Neuron (in vitro differentiated cells): ENCODE data around the gene NFIX.
"Not testable (repeated sequence)": the region's sequence is repeated elsewhere in the genome, so short reads cannot be mapped to it uniquely, and the experiment has no call there.

Experiments
- H2AFZ ChIP-seq: one replicate; pipeline ENCODE4 v1.6.1; 2013; ENCODE audit warnings: low read depth, mild to moderate bottlenecking, inconsistent platforms, low read length, moderate library complexity
- H3K27me3 ChIP-seq: one replicate; pipeline ENCODE4 v1.6.1; 2013; ENCODE audit warnings: low read length; ENCODE audit not compliant: insufficient read depth
- H3K36me3 ChIP-seq: one replicate; pipeline ENCODE4 v1.6.1; 2013; ENCODE audit warnings: low read length; ENCODE audit not compliant: insufficient read depth
- H3K4me1 ChIP-seq: one replicate; pipeline ENCODE4 v1.6.1; 2013; ENCODE audit warnings: low read length; ENCODE audit not compliant: insufficient read depth
- H3K4me3 ChIP-seq: 2 replicates; pipeline ENCODE4 v1.5.1; 2013; ENCODE audit warnings: mild to moderate bottlenecking, low read length, moderate library complexity
- H3K9me3 ChIP-seq: one replicate; pipeline ENCODE4 v1.6.1; 2013; ENCODE audit warnings: low read length

NFIX gene

GRCh38 chr19:12970070-12970820 lies 25.0 kb upstream of the NFIX start:
- H3K9me3 ChIP-seq: no peaks in the 10 kb centered on the region
- H3K4me3 ChIP-seq: no peak overlapping the region
- H3K27me3 ChIP-seq: peaks cover 14% of the 10 kb centered on the region
- H3K4me1 ChIP-seq: peaks cover 4% of the 10 kb centered on the region
- no peak overlapping the region for H2AFZ ChIP-seq
- H3K36me3 ChIP-seq: no peaks in the 10 kb centered on the region

DNA sequence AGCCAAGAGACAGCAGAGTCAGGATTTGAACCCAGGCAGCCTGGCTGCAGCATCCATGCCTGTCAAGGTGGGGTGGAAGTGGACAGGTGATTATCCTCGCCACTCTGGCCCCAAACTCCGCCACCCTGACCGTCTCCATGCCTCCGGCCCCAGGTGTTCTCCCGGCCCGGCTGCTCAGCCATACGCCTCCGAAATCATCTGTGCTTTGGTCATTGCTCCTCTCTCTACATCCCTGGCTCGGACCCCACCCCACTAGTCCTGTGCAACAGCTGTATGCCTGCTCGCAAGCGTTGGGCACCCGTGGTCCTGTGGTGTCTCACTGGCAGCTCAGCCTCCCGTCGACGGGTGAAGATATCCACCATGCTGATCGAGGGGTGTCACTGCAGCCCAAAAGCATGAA lies 22.0 kb upstream of the NFIX start:
- no peaks in the 10 kb centered on the region for H3K9me3 ChIP-seq
- peaks cover 4% of the 10 kb centered on the region for H3K4me1 ChIP-seq
- H3K27me3 ChIP-seq: peaks cover 18% of the 10 kb centered on the region
- H3K4me3 ChIP-seq: no peak overlapping the region
- no peaks in the 10 kb centered on the region for H3K36me3 ChIP-seq
- H2AFZ ChIP-seq: no peak overlapping the region

- Histone ChIP-seq H3K4me3 (no peak overlapping the region), H3K4me1 (peaks cover 1% of the 10 kb centered on the region), H3K27me3 (peaks cover 18% of the 10 kb centered on the region), H3K36me3 (no peaks in the 10 kb centered on the region), H3K9me3 (no peaks in the 10 kb centered on the region), H2AFZ (no peak overlapping the region)
Measured at GRCh38 chr19:12974301-12975220, 20.7 kb upstream of the NFIX start.

- H3K36me3 ChIP-seq: no peaks in the 10 kb centered on the region
- no peak overlapping the region for H3K4me3 ChIP-seq
- H2AFZ ChIP-seq: no peak overlapping the region
- H3K27me3 ChIP-seq: peaks cover 18% of the 10 kb centered on the region
- H3K4me1 ChIP-seq: no peaks in the 10 kb centered on the region
- no peaks in the 10 kb centered on the region for H3K9me3 ChIP-seq
Measured at GRCh38 chr19:12975221-12975741, 20.0 kb upstream of the NFIX start.

DNA sequence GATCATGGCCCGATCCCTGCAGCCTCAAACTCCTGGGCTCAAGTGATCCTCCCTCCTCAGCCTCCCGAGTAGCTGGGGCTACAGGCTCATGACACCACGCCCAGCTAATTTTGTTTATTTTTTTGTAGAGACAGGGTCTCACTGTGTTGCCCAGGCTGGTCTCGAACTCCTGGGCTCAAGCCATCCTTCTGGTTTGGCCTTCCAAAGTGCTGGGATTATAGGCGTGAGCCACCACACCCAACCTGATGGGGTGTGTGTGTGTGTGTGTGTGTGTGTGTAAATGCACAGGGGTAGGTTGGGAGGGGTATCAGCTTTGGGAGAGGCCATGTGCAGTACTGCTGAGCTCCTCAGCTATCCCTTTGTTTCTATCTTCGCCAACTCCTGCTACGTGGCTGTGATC lies 19.2 kb upstream of the NFIX start:
- H2AFZ ChIP-seq, H3K4me3 ChIP-seq, H3K36me3 ChIP-seq, H3K4me1 ChIP-seq, H3K9me3 ChIP-seq: not testable (repeated sequence)
- H3K27me3 ChIP-seq: peaks cover 18% of the 10 kb centered on the region

DNA sequence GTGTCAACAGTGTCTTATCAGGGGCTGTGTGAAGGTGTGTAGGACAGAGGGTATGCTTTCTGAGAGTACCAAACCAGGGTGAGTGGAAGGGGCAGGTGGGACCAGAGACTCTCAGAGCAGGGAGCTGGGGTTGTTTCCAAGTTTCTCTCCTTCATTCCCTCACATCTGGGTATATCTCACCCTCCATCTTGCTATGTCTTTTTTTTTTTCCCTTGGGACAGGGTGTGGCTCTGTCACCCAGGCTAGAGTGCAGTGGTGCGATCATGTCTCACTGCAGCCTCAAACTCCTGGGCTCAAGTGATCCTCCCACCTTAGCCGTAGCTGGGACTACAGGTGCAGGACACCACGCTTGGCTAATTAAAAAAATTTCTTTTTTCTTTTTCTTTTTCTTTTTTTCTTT lies 15.3 kb upstream of the NFIX start:
- Histone ChIP-seq H3K27me3 (peaks cover 17% of the 10 kb centered on the region), H3K4me3 (no peak overlapping the region), H3K4me1 (peaks cover 6% of the 10 kb centered on the region), H3K9me3 (no peaks in the 10 kb centered on the region), H3K36me3 (no peaks in the 10 kb centered on the region), H2AFZ (no peak overlapping the region)

DNA sequence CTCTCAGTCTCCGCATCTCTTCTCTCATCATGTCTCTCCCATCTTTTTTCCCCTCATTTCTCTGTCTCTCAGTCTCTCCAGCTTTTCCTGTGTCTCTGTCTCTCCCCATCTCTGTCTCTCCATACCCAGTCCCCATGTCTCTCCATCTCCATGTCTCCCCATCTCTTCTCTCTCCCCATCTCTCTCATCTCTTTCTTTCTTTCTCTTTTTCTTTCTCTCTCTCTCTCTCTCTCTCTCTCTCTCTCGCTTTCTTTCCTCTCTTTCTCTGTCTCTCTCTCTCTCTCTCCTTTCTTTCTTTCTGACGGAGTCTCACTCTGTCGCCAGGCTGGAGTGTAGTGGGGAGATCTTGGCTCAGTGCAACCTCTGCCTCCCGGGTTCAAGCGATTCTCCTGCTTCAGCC lies 12.6 kb upstream of the NFIX start:
- Histone ChIP-seq H3K9me3 (no peaks in the 10 kb centered on the region), H3K4me3 (no peak overlapping the region), H2AFZ (no peak overlapping the region), H3K36me3 (no peaks in the 10 kb centered on the region), H3K27me3 (peaks cover 31% of the 10 kb centered on the region), H3K4me1 (peaks cover 11% of the 10 kb centered on the region)

- Histone ChIP-seq H2AFZ (no peak overlapping the region), H3K27me3 (peaks cover 35% of the 10 kb centered on the region), H3K4me1 (peaks cover 11% of the 10 kb centered on the region), H3K36me3 (no peaks in the 10 kb centered on the region), H3K9me3 (no peaks in the 10 kb centered on the region), H3K4me3 (no peak overlapping the region)
Measured at GRCh38 chr19:12983091-12983490, 12.2 kb upstream of the NFIX start.

DNA sequence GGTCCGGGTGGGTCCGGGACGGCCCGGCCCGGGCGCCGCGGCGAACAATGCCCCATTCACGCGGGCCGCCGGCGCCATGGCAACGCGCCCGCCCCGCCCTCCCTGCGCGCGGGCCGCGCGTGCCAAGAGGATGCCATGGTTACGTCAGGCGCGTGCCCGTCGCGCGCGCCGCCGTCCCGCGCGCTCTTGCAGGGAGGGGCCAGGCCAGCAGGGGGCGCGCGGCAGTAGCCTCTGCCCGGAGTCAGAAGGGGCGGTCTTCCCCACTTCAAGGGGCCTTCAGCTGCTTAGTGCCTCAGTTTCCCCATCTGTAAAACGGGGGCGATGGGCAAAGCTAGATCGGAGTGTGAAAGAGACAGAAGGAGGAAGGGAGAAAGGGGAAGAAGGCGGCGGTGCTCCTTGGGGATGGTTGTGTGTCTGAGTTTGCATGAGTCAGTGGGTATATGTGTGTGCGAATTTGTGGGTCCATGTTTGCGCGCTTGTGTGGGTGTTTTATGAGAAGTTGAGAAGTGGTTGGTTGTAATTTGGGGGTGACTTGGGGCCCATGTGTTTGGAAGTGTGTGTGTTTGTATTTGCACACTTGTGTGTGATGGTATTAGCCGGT lies 11.6 kb upstream of the NFIX start:
- no peaks in the 10 kb centered on the region for H3K36me3 ChIP-seq
- no peak overlapping the region for H2AFZ ChIP-seq
- no peak overlapping the region for H3K4me3 ChIP-seq
- no peaks in the 10 kb centered on the region for H3K9me3 ChIP-seq
- H3K4me1 ChIP-seq: peaks cover 11% of the 10 kb centered on the region
- peaks cover 40% of the 10 kb centered on the region for H3K27me3 ChIP-seq

DNA sequence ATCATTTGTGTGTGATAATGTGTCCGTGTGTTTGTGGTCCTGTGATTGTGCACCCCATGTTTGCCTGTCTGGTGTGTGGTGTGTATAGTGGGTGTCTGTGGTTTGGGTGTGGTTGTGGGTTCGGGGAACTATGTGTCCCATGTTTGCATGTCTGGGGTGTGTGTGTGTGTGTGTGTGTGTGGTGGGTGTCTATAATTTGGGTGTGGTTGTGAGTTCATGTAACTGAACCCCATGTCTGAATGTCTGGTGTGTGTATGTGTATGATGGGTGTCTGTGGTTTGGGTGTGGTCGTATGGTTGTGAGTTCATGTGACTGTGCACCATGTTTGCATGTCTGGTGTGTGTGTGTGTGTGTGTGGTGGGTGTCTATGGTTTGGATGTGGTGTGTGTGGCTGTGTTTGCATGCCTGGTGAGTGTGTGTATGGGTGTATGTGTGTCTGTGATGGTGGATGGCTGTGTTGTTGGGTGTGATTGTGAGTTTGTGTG lies 11.1 kb upstream of the NFIX start:
- peaks cover 11% of the 10 kb centered on the region for H3K4me1 ChIP-seq
- H3K9me3 ChIP-seq: no peaks in the 10 kb centered on the region
- H3K36me3 ChIP-seq: no peaks in the 10 kb centered on the region
- no peak overlapping the region for H2AFZ ChIP-seq
- H3K27me3 ChIP-seq: peaks cover 40% of the 10 kb centered on the region
- H3K4me3 ChIP-seq: no peak overlapping the region

DNA sequence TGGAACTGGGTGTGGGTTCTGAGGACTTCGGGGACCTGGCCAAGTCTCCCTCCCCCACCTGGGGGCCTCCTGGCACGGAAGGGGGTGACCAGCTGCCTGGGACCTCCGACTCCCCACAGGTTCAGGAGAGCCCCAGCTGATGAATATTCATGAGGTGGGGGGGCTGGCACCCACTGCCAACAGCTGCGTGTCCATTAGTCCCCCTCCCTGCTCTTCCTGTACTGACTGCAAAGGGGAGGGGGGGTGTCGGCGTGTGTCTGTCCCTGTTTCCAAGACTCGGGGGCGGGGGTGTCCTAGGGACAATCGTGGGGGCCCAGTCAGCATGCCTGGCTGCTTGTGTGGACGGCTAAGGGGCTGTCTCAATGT lies 10.6 kb upstream of the NFIX start:
- no peak overlapping the region for H3K4me3 ChIP-seq
- H3K9me3 ChIP-seq: no peaks in the 10 kb centered on the region
- no peak overlapping the region for H2AFZ ChIP-seq
- H3K27me3 ChIP-seq: peaks cover 40% of the 10 kb centered on the region
- H3K4me1 ChIP-seq: peaks cover 11% of the 10 kb centered on the region
- H3K36me3 ChIP-seq: no peaks in the 10 kb centered on the region

DNA sequence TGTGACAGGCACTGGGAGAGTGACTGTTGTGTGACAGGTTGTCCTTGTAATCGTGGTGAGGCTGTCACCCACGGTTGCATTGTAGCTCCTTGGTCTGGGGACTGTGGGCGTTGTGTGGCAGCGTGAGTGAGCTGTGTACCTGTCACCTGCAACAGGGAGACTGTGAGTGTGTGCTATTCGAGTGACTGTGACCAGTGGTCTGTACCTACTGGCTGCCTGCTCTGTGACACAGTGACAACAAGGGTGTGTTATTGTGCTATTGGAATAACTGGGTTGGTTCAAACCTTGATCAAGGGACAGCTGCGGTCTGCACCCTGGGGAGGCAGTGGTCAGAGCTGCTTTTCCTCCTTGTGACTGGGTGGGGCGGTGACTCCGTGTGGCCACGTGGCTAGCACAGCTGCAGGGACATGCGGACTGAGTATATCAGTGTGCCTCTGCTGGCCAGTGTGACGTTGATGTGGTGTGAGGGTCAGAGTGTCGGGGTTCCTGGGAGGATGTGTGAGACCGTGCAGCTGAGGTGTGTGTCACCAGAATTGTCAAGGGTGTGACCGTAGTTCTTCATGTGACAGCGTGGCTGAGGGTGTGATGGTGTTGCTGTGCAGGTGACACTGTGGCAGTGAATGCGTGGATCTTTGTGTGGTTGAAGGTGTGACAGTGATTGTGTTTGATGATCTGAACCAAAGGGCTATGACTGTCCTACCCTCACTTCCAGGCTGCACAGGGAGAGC lies 10.1 kb upstream of the NFIX start:
- Histone ChIP-seq H3K4me3 (no peak overlapping the region), H3K4me1 (peaks cover 11% of the 10 kb centered on the region), H3K36me3 (no peaks in the 10 kb centered on the region), H3K9me3 (no peaks in the 10 kb centered on the region), H2AFZ (no peak overlapping the region), H3K27me3 (peaks cover 45% of the 10 kb centered on the region)
